HG02943 (cell line): ENCODE measurements around the gene EIF2AK2.
A peak's percentile ranks its signal among the peaks of the same experiment; 100 is the strongest.

Experiments used
- ATAC-seq: cut with Tn5 transposase; IDR thresholded peaks from one replicate; pipeline ENCODE4 v1.9.1; 2021; ENCODE audit warnings: mild to moderate bottlenecking, low read depth, moderate library complexity; ENCODE audit not compliant: unreplicated experiment

EIF2AK2 gene

GRCh38 chr2:37105150-37105549, 51.6 kb downstream of the EIF2AK2 start:
- no peak for ATAC-seq

- ATAC-seq: no peak
These were observed 52.6 kb downstream of the EIF2AK2 start for GRCh38 chr2:37104178-37104577.

GRCh38 chr2:37102588-37102987, 54.2 kb downstream of the EIF2AK2 start:
- ATAC-seq: no peak

- ATAC-seq: no peak
These were observed 56.7 kb downstream of the EIF2AK2 start for GRCh38 chr2:37100054-37100453.

- no peak for ATAC-seq
These were observed 58.2 kb downstream of the EIF2AK2 start for GRCh38 chr2:37098416-37099118.

- ATAC-seq: no peak
These were observed 60.2 kb downstream of the EIF2AK2 start for GRCh38 chr2:37096568-37096967.

- no peak for ATAC-seq
These were observed 64.9 kb downstream of the EIF2AK2 start for GRCh38 chr2:37091873-37092272.

DNA sequence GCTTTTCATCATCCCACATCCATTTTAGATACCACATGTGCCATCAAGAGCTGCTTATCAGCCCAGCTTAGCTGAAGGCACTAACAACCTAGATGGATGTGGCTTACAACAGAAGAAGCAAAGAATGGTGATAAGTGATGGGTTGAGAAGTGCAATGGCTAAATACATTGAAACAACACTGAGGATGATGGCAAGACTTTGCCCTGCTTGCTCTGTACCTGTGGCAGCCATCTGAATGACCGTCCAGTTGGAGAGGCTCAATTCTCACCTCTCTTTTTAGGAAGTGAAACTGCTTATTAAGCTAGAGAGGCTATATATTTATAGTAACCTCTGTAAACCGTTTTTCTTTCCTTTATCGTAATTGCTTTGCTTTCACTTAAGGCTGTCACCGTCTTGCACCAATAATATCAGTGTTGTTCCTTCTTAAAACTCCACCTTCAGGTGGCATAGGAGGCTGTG, 66.7 kb downstream of the EIF2AK2 start:
- peak; percentile 87 for ATAC-seq

DNA sequence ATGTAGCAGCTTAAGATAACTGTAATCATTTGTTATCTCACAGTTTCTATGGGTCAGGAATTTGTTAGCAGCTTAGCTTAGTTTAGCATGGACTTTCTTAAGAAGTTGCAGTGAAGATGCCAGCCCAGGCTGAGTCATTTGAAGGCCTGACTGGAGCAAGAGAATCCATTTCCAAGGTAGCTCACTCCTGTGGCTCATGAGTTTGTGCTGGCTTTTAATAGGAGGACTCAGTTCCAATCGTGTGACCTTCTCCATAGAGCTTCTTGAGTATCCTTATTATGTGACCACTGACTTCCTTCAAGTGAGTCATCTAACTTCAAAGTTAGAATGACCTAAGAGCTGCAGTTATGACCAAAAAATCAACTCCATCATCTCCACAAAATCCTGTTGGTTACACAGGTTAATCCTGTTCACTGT, 71.0 kb downstream of the EIF2AK2 start:
- no peak for ATAC-seq

DNA sequence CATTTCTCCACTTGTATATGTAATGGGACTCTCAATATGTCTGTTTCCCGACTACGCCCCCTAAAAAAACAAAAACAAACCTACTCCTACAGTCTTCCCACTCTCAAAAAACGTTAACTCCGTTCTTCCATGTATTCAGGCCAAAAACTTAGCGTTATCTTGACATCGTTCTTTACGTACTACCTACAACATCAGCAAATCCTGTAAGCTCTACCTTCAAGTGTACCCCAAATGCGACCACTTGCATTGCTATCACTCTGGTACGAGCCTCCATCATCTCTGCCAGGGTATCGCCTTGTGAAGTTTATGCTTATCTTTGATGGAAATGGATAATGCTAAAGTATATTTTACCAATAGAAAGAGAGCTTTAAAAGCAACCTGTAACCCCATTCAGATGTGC, 72.0 kb downstream of the EIF2AK2 start:
- ATAC-seq: no peak

DNA sequence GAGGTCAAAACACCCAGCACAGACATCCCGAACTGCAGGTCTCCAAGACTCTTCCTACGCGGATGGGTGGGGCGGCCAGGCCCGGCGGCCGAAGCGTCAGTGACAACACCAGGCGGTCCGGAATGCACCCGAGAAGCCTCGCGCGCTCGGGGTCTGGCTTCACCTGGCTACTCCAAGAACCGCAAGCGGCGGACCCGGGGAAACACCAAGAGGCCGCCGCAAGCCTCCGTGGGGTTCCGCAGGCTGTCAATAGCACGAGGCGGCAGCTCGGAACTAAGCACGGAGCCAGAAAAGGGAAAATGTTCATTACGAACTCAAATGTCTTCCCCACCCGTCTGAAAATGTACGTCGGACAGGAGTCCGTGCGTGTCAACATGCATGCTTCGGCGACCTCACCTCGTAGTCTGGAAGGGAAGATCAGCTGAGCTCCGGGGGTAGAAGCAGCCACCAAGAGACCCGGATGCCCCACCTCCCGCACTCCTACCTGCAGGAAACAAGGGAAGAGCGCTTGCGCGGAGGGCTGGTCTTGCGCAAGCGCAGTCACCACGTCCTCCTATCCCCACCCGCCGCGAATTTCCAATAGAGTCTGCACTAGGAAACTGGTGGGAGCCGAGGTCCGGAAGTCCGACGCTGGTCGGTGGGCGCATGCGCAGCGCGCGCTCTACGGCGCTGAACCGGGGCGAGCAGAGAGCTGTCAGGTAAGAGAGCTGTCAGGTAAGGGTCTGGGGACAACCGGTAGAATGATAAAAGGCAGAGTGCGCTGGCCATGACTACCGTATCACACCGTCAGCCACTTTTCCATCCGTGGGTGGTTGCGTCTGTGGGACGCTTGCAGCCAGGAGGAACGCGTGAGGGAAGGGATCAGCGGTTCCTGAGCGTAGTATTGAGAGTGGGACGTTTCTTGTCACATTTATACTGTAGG, 72.6 kb downstream of the EIF2AK2 start, which contains the start of the genes GPATCH11 and HEATR5B:
TSS of gene GPATCH11 (plus strand) at position 646 of the 922 bp plus-strand sequence. CDS start 3,864 bp downstream, outside the sequence.
TSS of gene HEATR5B (minus strand) at position 500 of the 922 bp plus-strand sequence. CDS start 958 bp downstream, outside the sequence.
- ATAC-seq: peak; percentile 82

GRCh38 chr2:37080689-37081088, 76.1 kb downstream of the EIF2AK2 start:
- no peak for ATAC-seq

- ATAC-seq: no peak
These were observed 76.5 kb downstream of the EIF2AK2 start for GRCh38 chr2:37080266-37080665.

DNA sequence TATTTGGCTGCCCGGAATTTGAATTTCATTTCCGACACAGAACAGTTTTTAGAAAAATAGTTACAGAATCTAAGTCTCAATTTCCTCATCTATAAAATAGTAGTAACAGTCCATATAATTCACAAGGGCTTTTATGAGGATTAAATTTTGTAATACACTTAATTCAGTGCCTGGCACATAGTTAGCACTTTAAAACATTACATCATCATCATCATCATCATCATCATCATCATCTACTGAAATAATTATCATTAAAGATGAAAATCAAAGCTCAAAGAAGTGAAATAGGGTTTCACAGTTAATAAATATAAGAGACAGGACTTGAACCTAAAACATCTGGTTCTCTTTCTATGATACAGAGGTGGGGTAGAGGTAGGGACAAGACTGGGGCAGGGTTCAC, 85.8 kb downstream of the EIF2AK2 start:
- ATAC-seq: no peak

- ATAC-seq: no peak
These were observed 88.1 kb downstream of the EIF2AK2 start for GRCh38 chr2:37068686-37069085.

DNA sequence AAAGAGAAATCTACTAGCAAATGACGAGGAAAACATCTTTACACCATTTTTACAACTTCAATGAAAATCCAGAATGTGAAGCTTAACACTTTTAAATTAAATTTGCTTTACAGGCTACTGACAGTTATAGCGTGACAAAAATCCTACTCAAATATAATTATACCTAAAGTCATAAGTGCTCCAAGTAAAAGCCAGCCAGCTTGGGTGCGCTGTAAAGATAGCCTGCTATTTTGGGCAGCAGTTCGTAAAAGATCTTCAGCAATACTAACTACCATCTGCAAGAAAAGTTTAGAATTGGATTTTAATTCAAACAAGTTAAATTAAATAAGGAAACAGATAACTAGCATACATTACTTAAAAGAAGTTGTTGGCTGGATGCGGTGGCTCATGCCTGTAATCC, 95.0 kb downstream of the EIF2AK2 start:
- ATAC-seq: no peak

- ATAC-seq: no peak
These were observed 95.6 kb downstream of the EIF2AK2 start for GRCh38 chr2:37061013-37061711.

DNA sequence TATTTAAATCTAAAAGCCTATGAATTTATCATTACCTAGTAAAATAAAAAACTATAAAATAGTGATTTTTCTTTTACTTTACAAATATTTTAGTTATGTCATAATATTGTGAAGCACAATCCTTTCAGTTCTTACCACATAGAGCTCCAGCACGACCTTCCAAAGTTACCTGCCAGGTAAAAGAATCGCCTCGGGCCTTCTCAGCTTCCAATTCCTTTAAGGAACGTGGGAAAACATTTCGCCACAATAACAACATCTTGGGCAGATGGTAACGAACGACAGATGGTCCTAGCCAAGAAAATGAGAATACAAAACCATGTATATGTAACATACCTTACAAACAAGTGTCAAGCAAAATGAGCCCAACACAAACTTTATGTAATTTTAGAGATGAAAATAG, 96.3 kb downstream of the EIF2AK2 start:
- no peak for ATAC-seq

DNA sequence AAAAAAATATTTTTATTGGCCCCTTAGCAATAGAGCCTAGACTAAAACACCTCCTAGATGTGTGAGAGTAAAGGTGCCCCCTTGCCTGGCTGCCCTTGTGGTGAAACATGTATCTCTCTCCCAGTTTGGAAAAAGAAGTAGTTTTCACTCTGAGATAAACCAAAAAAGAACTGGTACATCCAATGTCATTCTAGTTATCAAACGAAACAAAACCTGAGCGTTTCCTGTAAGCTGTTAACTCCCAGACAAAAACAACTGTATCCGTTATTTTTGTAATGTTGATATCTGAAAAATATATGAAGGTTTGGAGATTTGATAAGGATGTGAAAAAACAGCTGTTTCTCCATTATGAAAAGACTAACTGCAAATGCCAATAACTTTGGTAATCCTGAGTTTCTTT, 96.9 kb downstream of the EIF2AK2 start:
- no peak for ATAC-seq

DNA sequence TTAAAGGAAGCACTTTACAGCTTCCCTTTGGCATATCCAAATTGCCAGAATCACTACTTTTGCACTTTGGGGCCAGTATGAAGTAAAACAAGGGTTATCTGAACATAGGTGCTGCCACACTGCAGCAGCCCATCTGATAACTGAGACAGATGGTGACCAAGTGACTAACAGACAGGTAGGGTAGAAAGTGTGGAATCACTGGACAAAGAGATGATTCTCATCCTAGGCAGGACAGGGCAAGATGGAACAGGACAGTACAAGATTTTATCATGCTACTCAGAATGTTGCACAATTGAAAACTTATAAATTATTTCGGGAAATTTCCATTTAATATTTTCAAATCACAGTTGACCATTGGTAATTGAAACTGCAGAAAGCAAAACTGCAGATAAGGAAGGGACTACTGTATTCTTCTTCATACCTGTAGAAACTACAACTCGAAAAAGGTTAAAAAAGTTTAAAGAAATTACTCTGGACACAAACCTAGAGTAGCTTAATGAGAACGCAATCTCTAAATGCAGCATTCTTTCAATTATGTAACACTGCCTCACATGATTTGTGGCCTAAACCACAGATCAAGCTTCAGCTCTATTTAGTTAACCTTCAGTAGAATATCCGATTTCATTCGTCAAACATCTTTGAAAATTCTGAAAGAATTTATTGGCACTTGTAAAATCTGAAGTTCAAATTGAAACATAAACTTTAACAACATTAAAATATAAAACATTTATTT, 104.0 kb downstream of the EIF2AK2 start:
- no peak for ATAC-seq
